Measurements from ENCODE around the gene B3GNT8.

The B3GNT8 gene

GRCh38 chr19:41426116-41426841 lies 895 bp downstream of the B3GNT8 start:
- Mint-ChIP-seq H3K27ac (no peak overlapping the region), H3K9me3 (no peaks in the 10 kb centered on the region), H3K4me1 (peaks cover 24% of the 10 kb centered on the region), H3K27me3 (no peaks in the 10 kb centered on the region), H3K36me3 (peaks cover 3% of the 10 kb centered on the region), H3K4me3 (no peak overlapping the region)

GRCh38 chr19:41425174-41426115 lies 1.7 kb downstream of the B3GNT8 start:
- peaks cover 24% of the 10 kb centered on the region for H3K4me1 Mint-ChIP-seq
- no peaks in the 10 kb centered on the region for H3K9me3 Mint-ChIP-seq

GRCh38 chr19:41424335-41425173 lies 2.6 kb downstream of the B3GNT8 start:
- Mint-ChIP-seq H3K27me3 (no peaks in the 10 kb centered on the region), H3K4me3 (no peak overlapping the region), H3K9me3 (no peaks in the 10 kb centered on the region), H3K27ac (no peak overlapping the region), H3K36me3 (peaks cover 4% of the 10 kb centered on the region), H3K4me1 (peaks cover 24% of the 10 kb centered on the region)

More at GRCh38 chr19:41425174-41426115, 1.7 kb downstream of the B3GNT8 start:
- Mint-ChIP-seq H3K36me3 (peaks cover 4% of the 10 kb centered on the region), H3K27me3 (no peaks in the 10 kb centered on the region), H3K4me3 (no peak overlapping the region), H3K27ac (no peak overlapping the region)

GRCh38 chr19:41422955-41423354 lies 4.2 kb downstream of the B3GNT8 start:
- Mint-ChIP-seq H3K4me1 (peaks cover 11% of the 10 kb centered on the region), H3K9me3 (no peaks in the 10 kb centered on the region), H3K36me3 (peaks cover 11% of the 10 kb centered on the region), H3K27ac (peak overlapping the region; percentile 4), H3K27me3 (no peaks in the 10 kb centered on the region), H3K4me3 (no peak overlapping the region)

- Mint-ChIP-seq H3K27ac (peak overlapping the region; percentile 4), H3K9me3 (no peaks in the 10 kb centered on the region), H3K36me3 (peaks cover 11% of the 10 kb centered on the region), H3K4me3 (no peak overlapping the region), H3K4me1 (peaks cover 6% of the 10 kb centered on the region), H3K27me3 (no peaks in the 10 kb centered on the region)
Observed at GRCh38 chr19:41422456-41422855, 4.7 kb downstream of the B3GNT8 start.

- no peaks in the 10 kb centered on the region for H3K27me3 Mint-ChIP-seq
Observed at GRCh38 chr19:41421973-41422372, 5.2 kb downstream of the B3GNT8 start.

GRCh38 chr19:41421314-41421713 lies 5.9 kb downstream of the B3GNT8 start:
- no peaks in the 10 kb centered on the region for H3K27me3 Mint-ChIP-seq
- no peaks in the 10 kb centered on the region for H3K9me3 Mint-ChIP-seq
- H3K36me3 Mint-ChIP-seq, result peaks cover 11% of the 10 kb centered on the region
- H3K4me1 Mint-ChIP-seq, result no peaks in the 10 kb centered on the region
- H3K4me3 Mint-ChIP-seq, result no peak overlapping the region
- no peak overlapping the region for H3K27ac Mint-ChIP-seq

More at GRCh38 chr19:41421973-41422372, 5.2 kb downstream of the B3GNT8 start:
- no peaks in the 10 kb centered on the region for H3K9me3 Mint-ChIP-seq
- H3K4me1 Mint-ChIP-seq, result peaks cover 3% of the 10 kb centered on the region
- H3K36me3 Mint-ChIP-seq, result peaks cover 11% of the 10 kb centered on the region
- no peak overlapping the region for H3K4me3 Mint-ChIP-seq
- H3K27ac Mint-ChIP-seq, result no peak overlapping the region

- H3K27me3 Mint-ChIP-seq, result no peaks in the 10 kb centered on the region
- H3K36me3 Mint-ChIP-seq, result peaks cover 11% of the 10 kb centered on the region
- H3K9me3 Mint-ChIP-seq, result no peaks in the 10 kb centered on the region
- H3K4me3 Mint-ChIP-seq, result no peak overlapping the region
- H3K27ac Mint-ChIP-seq, result no peak overlapping the region
- H3K4me1 Mint-ChIP-seq, result no peaks in the 10 kb centered on the region
Observed at GRCh38 chr19:41420101-41420880, 6.9 kb downstream of the B3GNT8 start.

- Mint-ChIP-seq H3K4me3 (no peak overlapping the region), H3K9me3 (no peaks in the 10 kb centered on the region), H3K4me1 (no peaks in the 10 kb centered on the region), H3K27ac (no peak overlapping the region), H3K27me3 (no peaks in the 10 kb centered on the region), H3K36me3 (peaks cover 8% of the 10 kb centered on the region)
Observed at GRCh38 chr19:41416194-41416674, 10.9 kb downstream of the B3GNT8 start.

GRCh38 chr19:41415154-41415571 lies 12.0 kb downstream of the B3GNT8 start:
- Mint-ChIP-seq H3K4me3 (no peak overlapping the region), H3K27ac (no peak overlapping the region), H3K4me1 (peaks cover 1% of the 10 kb centered on the region), H3K36me3 (peaks cover 7% of the 10 kb centered on the region), H3K27me3 (no peaks in the 10 kb centered on the region), H3K9me3 (no peaks in the 10 kb centered on the region)

- no peaks in the 10 kb centered on the region for H3K27me3 Mint-ChIP-seq
- H3K27ac Mint-ChIP-seq, result no peak overlapping the region
- H3K4me1 Mint-ChIP-seq, result peaks cover 6% of the 10 kb centered on the region
- no peak overlapping the region for H3K4me3 Mint-ChIP-seq
- peaks cover 7% of the 10 kb centered on the region for H3K36me3 Mint-ChIP-seq
- H3K9me3 Mint-ChIP-seq, result no peaks in the 10 kb centered on the region
Observed at GRCh38 chr19:41414461-41414860, 12.7 kb downstream of the B3GNT8 start.

- peaks cover 3% of the 10 kb centered on the region for H3K36me3 Mint-ChIP-seq
- H3K9me3 Mint-ChIP-seq, result no peaks in the 10 kb centered on the region
- no peak overlapping the region for H3K4me3 Mint-ChIP-seq
- no peaks in the 10 kb centered on the region for H3K27me3 Mint-ChIP-seq
- H3K27ac Mint-ChIP-seq, result no peak overlapping the region
- peaks cover 11% of the 10 kb centered on the region for H3K4me1 Mint-ChIP-seq
Observed at GRCh38 chr19:41413947-41414346, 13.2 kb downstream of the B3GNT8 start.

- Mint-ChIP-seq H3K36me3 (peaks cover under 1% of the 10 kb centered on the region), H3K9me3 (no peaks in the 10 kb centered on the region), H3K4me1 (peaks cover 13% of the 10 kb centered on the region), H3K27me3 (no peaks in the 10 kb centered on the region), H3K27ac (no peak overlapping the region), H3K4me3 (no peak overlapping the region)
Observed at GRCh38 chr19:41412953-41413352, 14.2 kb downstream of the B3GNT8 start.

GRCh38 chr19:41411968-41412265 lies 15.3 kb downstream of the B3GNT8 start:
- Mint-ChIP-seq H3K27me3 (no peaks in the 10 kb centered on the region), H3K36me3 (no peaks in the 10 kb centered on the region), H3K4me3 (no peak overlapping the region), H3K4me1 (peaks cover 13% of the 10 kb centered on the region), H3K9me3 (no peaks in the 10 kb centered on the region), H3K27ac (no peak overlapping the region)

All from activated naive CD4-positive, alpha-beta T cell treated with anti-CD3 and anti-CD28 coated beads, Interleukin-2, amount 50 U/mL, for 24 hours (primary cell).